Measurements from ENCODE around the gene GFY.

Gene GFY, protein sequence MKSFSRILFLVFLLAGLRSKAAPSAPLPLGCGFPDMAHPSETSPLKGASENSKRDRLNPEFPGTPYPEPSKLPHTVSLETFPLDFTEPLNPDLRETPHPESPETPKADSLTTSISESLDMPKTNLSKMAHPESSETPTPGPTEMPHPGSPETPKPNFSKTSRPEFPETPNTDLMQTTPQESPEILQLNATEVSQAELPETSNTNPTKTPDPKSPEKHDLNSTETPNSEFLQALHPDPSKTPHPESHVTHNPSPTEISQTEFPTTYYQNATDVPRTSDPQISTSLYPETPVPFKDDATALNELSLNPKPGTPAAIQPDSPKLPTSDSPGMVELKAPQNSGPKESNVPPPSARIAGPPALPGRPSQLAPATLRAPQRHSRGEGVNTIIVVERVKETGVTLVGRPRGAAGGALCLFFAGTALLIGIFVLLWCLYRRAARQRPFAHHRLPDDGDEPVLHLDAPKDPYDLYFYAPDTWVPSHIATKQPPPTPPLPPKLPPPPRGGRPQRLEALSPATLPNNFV

DNA sequence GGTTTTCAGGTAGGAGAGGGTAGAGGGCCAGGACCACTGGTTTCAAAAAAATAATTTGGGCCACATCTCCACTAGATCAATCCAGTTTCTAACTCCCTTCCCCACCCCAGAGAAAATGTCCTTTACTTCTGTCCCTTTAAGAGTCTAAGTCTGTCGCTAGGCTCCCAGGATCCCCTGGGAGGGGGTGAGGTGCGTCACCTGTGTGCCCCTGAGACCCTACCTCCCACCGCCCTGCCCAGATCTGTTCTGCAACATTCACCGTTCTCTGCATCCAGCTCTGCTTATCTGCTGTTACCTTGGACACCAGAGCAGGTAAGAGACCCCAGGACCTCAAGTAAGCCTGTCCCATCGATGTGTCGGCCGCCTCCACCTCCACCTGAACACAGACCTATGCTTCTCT is at the start of gene GFY:
Gene GFY (plus strand): TSS at position 211 of the 400 bp plus-strand sequence. CDS start 1,043 bp downstream, outside the sequence.
- no peak for DNase-seq (ENCODE audit: low spot score)

DNA sequence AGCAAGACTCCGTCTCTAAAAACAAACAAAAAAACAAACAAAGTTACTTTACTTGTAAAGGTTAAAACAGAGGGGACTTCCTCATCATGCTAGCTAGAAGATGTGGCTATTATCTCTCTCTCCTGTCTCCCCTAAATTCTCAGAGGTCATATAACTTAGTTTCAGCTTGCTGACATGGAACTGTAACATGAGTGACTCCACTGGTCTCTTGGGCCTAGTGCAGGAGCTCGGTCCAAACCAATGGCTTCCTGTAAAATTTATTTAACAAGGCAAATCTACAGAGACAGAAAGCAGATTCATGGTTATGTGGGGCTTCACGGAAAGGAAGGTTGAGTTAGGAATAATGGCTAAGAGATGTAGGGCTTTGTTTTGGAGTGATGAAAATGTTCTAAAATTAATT is 46.7 kb upstream of the GFY start:
- no peak for DNase-seq (ENCODE audit: low spot score)

DNA sequence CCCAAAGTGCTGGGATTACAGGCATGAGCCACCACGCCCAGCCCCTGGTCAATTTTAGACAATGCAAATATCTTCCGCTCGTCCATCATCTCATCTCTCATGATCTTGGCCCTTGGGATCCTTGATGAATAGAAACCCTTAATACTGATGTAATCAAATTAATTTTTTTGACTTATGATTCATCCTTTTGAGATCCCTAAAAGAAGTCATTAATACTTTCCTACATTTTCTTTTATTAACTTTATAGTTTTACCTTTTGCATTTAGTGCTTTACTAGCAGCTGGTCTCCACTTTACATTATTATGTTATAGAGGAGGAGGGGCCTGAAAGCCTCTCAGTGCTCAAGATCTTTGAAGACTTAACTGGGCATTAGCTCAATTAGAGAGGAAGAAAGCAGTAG is 44.8 kb upstream of the GFY start:
- DNase-seq (ENCODE audit: low spot score) = no peak

DNA sequence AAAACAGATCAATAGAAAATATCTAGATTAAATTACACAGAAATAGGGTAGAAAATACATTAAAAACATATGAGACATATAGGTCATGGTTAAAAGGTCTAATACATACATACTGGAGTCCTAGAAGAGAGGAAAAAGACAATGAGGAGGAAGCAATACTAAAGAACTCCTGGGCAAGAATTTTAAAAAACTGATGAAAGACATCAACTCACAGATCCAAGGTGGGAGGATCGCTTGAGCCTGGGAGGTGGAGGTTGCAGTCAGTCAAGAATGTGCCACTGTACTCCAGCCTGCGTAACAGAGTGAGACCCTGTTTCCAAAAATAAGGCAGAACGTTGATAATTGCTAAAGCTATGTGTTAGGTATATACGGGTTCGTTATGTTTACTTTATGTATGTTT is 42.5 kb upstream of the GFY start:
- DNase-seq (ENCODE audit: low spot score) = no peak

DNA sequence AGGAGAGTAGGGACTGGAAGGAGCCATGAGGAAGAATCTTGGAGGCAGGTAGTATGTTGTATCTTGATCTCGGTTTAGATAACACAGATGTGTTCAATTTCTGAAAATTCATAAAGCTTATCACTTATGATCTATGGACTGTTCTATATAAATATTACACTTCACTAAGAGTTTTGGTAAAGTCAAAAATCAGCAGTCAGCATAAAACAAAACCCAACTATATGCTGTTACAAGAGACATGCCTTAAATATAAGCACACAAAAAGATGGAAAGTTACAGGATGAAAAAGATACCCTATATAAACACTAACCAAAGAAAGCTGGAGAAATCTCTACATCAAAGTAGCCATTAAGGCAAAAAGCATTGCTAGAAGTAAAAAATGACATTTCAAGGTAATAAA is 41.6 kb upstream of the GFY start:
- no peak for DNase-seq (ENCODE audit: low spot score)

DNA sequence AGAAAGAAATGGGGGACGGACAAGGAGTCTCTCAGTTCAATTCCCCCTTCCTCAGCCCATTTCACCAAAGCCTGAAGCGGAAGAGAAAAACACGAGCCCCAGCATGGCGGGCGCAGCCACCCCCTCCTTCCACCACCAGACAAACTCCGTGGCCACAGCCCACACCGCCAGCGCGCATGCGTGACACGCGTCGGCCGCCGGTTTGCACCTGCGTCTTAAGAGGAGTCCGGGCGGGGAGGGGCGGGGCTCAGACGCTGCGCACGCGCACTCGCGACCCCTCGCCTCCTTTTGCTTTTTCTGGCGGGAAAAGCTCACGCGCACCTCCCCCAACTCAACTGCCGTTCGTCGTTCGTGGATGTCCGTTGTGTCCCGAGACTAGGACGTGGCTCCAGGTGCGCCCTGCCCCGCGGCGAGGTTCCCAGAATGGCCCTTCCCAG is 37.2 kb upstream of the GFY start, which contains the start of gene KASH5:
Gene KASH5 (plus strand): TSS at position 314 of the 437 bp plus-strand sequence. CDS start 2,635 bp downstream, outside the sequence.
- DNase-seq (ENCODE audit: low spot score) = peak; percentile 91

DNA sequence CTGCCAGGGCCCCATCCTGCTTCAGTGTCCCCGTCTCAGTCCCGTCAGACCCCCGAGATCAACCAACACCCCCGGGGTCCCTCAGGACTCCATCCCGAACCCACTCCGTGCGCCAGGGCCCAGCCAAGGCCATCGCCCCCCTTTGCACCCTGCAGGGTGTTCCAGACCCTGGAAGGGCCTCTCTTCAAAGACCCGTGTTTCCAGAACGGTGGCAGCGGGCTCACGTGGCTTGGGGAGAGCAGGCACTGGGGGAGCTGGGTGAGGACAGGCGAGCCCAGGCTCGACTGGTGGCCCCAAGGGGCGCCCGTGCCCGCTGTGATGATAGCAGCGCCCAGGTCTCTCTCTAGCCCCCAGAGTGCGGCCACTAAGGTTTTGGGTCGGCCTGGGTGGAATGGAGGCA is 35.8 kb upstream of the GFY start:
- DNase-seq (ENCODE audit: low spot score) = no peak

DNA sequence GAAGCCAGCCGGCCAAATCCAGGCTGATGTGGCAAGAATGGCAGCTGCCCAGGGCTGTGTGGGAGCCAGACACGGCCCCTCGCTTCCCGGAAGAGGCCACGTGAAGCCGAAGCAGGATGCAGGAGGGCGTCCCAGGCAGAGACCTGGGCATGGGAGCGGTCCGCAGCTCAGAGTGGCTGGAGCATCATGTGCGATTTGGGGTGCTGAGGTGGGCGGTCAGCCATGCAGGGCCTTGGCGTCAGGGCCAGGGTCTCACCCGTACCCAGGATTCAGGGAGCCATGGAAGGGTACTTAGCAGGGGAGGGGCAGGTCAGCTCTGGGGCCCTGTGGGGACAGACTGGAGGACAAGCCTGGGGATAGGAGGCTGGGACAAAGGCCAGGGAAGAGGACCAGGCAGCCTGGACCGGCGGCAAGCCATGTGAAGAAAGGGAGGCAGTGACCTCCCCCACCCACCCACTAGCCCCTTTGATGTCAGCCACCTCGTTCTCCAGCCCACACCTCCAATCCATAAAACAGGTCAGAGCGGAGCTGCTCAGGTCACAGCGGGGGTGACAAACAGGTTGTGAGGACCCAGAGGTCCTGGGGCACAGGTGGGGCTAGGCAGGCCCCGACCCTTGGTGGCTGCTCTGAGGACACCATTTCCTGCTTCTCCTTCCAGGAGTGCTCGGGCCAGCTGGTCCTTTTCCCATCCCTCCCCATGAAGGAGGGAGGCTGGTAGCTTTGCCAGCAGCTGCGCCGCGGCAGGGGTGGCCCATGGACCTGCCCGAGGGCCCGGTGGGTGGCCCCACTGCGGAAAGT is 34.9 kb upstream of the GFY start:
- DNase-seq (ENCODE audit: low spot score) = no peak

DNA sequence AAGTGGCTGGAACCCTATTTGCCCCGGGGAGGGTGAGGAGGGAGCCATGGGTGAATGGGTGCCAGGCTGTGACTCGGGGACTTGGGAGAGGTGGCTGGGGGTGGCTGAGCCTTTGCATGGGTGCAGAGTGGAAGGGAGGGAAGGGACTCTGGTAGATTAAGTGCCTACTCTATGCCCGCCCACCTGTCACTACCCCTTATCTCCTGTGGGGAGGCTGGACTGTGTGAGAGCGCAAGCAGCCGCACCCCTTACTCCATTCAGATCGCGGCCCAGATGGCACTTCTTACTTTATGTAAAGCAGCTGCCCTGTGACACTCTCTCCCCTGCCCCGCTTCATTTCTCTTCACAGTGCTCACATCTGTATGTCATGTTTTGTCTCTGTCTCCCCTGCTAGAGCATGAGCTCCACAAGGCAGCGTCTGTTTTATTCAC is 34.2 kb upstream of the GFY start:
- peak; percentile 73 for DNase-seq (ENCODE audit: low spot score)

DNA sequence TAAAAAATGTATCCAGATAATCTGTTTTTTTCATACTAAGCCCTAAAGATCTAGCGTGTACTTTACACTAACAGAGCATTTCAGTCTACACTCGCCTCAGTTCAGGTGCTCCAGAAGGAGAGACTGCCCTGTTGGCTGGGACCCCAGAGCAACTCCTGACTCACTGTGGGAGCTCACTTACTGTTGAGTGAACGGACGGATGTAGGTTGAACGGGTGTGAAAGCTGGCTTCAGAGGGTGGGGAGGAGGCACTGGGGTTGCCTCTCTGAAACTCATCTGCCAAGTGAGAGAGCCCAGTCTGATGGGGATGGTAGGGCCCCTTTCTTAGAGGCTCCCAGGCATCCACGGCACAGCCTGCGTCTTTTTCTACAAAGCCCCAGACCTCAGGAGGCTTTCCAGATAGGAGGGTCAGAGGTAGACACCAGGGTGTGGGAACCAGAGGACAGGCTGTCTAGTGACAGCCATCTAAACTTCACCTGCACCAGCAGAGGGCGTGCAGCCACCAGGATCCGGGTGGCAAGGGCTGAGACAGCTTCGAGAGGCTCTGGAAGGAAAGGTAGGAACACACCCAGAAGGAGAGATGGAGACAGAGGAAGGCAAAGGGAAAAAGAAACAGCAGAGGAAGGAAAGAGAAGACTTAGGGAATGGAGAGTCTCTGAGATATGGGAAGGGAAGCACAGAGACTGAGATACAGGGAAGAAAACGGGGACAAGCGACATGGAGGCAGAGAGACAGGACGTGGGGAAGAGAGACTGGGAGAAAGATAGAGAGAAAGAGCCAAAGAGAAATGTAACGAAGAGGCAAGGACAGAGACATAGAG is 33.4 kb upstream of the GFY start:
- peak; percentile 77 for DNase-seq (ENCODE audit: low spot score)

DNA sequence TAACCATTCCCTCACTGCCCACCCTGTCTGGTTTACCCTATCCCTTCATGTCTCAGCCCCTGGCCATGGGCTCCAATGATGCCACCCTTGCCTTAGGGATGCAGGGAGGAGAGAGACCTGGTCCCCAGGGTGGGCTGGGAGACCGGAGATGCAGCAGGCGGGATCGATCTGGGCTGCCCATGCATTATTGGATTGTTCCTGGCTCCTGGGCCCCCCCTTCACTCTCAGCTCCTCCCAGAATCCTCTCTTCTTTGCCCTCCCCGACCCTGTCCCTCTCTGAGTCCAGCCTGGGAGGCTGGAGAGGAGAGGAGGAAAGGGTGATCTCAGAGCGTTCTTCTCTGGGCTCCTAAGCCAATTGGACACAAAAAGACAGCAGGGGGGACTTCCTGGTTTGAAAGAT is 31.3 kb upstream of the GFY start:
- DNase-seq (ENCODE audit: low spot score) = no peak

DNA sequence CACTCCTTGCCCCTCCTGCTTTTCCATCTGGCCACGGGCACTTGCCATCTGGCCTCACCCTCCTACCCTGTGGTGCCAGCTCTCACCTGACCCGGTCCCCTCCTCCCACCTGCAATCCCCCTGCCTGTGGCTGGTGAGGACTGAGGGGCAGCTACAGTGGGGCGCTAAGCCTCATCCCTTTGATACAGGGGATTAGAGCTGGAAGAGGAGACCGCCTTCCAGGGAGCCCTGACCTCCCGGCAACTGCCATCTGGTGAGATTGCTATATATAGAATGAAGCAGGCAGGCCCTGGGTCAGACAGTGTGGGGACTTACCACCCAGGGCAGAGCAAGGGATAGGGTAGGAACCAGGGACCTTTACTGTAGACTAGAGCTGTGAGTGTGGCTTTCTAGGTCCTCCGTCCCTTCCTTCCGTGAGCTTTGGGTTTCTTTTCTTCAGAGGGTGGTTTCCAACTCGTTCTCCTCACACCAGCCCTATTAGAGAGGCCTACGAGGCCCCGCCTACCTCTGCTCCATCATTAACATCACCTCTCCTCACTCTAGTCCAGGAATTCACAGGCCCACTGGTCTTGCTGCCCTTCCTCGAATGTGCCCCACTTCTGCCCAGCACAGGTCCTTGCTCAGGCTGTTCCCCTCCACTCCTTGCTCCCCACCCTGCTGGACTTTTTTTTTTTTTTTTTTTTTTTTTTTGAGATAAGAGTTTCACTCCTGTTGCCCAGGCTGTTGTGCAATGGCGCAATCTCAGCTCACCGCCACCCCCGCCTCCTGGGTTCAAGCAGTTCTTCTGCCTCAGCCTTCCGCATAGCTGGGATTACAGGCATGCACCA is 29.4 kb upstream of the GFY start:
- no peak for DNase-seq (ENCODE audit: low spot score)

DNA sequence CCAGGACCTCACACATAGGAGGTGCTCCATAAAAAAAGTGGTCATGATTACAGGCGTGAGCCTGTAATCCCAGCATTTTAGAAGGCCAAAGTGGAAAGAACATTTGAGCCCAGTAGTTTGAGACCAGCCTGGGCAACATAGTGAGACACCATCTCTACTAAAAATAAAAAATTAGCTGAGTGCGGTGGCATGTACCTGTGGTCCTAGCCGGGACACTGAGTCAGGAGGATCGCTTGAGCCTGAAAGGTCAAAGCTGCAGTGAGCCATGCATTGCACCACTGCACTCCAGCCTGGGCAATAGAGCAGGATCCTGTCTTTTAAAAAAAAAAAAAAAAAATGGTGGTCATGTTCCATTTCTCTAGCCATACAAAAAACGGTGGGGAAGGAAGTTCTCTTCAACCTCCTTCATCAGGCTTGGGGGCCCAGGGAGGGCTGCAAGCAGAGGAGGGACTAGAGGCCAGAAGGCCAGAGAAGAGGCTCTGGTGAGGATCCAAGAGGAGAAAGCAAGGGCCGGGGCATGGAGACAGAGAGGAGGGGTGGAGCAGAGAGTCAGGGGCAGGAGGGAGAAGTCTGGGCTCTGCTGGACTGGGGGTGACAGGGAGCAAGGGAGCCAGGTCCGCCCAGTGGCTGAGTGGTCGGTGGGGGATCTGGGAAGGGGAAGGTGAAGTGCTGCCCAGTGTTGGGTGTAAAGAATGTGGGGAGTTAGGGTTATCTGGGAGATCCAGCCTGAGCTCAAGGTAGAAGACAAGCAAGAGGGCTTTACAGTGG is 28.3 kb upstream of the GFY start:
- DNase-seq (ENCODE audit: low spot score) = no peak

DNA sequence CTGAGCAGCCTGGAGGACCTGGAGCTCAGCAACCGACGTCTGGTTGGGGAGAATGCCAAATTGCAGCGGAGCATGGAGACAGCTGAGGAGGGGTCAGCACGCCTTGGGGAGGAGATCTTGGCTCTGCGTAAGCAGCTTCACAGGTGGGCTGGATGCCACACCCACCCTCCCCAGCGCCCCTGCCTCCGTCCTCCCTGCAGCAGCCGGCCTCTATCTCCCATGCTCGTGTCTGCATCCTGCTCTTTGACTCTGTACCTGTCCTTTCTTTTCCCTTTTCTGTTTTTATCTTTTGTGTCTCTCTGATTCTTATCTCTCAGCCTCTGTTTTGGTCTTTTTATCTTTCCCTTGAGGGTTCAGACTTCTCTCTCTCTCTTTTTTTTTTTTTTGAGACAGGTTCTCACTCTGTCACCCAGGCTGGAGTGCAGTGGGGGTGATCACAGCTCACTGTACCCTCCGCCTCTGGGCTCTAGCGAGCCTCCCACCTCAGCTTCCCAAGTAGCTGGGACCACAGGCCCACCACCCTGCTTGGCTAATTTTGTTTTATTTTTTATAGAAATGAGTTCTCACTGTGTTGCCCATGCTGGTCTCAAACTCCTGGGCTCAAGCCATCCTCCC is 27.1 kb upstream of the GFY start:
- DNase-seq (ENCODE audit: low spot score) = no peak

DNA sequence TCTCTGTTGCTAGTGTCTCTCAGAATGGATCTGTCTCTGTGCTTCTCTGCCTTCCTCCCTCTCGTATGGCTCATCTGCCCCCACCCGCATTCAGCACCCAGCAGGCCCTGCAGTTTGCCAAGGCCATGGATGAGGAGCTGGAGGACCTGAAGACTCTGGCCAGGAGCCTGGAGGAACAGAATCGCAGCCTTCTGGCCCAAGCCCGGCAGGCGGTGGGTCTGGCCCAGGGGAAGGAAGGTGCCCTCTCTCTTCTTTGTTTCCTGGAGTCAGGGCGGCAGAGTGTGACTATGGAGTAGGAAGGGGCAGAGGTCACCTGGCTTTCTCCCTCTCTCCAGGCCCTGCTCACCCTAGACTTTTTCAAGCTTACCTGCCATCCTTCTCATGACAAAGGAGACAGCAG is 26.3 kb upstream of the GFY start:
- no peak for DNase-seq (ENCODE audit: low spot score)

DNA sequence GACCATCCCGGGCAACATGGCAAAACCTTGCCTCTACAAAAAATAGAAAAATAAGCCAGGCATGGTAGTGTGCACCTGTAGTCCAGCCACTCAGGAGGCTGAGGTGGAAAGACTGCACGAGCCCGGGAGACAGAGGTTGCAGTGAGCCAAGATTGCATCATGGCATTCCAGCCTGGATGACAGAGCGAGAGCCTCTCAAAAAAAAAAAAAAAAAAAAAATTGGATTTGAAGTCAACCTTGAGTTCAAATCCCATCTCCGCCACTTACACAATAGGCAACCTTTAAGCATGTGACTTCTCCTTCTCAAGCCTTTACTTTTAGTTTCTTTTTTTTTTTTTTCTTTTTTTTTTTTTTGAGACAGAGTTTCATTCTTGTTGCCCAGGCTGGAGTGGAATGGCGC is 25.2 kb upstream of the GFY start:
- DNase-seq (ENCODE audit: low spot score) = no peak

DNA sequence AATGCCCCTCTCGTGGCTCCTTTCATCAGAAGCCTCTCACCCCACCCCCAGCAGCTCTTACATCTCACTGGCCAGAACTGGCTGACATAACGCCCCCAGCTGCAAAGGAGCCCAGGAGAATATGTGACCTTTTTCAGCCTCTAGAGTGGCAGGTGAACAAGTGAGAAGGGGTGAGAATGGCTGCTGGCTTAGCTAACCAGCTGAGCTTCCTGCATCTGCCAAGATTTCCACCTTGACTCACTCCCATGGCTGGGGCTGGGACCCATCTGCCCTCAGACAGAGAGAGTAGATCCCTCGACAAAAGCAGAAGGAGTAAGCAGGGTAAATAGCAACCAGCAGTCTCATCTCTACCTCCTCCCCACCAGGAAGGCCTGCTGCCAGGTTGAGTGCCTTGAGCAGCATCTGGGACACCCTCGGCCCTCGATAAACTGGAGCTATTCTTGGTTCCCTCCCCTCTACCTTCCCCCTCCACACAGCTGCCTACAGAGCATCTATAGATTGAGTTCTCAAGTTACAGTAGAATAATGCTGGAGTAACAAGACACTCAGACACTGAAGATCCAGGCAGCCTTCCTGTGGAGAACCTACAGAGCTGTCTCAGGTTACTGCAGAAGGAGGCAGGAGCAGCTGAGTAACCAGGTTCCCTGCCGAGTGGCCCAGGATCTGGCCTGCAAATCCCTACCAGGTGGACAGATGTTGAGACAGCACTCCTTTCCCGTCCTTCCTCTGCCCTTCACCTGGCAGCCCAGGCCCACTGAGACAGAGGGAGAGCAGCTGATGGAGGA is 21.6 kb upstream of the GFY start:
- DNase-seq (ENCODE audit: low spot score) = peak; percentile 51

DNA sequence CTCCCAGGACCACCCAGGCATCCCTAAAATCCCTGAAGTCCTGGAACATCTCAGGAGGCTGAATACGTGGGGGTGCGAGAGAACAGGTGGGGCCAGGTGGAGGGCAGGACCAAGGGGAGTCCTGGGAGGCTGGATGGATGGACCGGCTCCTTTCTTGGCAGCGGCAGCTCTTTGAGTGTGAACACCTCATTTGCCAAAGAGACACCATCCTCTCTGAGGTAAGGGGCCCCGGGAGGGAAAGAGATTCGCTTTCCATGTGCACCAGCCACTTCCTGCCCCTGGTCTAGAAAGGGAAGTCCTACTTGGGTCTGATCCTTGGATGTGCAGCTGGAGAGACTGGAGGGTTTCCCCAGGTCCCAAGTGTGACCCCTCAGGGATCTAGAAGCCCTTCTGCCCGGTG is 18.1 kb upstream of the GFY start:
- no peak for DNase-seq (ENCODE audit: low spot score)

DNA sequence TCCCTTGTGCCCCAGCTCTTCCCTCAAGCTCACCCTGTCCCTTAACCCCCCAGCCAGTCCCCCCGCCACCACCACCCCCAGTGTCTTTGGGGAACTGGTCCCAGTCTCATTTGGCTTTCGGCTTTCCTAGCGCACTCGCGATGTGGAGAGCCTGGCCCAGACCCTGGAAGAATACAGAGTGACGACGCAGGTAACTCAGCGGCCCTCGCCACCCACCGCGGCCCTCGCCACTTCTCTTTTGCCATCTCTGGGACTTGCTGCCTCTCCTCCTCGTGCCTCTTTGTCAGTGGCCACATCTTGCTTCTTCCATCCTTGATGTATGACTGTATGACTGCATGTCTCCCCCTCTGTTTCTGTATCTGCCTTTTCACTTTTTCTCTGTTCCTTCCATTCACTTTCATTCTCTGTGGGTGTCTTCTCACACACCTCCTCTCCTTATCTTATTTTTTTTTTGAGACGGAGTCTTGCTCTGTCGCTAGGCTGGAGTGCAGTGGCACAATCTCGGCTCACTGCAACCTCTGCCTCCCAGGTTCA is 17.6 kb upstream of the GFY start:
- DNase-seq (ENCODE audit: low spot score) = no peak
